Activated T-helper 17 cell treated with anti-CD3 and anti-CD28 coated beads, Interleukin-2, amount 50 U/mL, for 72 hours (primary cell): ENCODE measurements around the gene YIPF3. TPM values are rescaled to one million over a fixed set of nuclear protein-coding genes. Genes with fewer than 3 reads are reported as not detected.

Experiments
- ATAC-seq: fragments of 150-1000 bp; cut with Tn5 transposase; replicated peaks from 2 replicates; pipeline ENCODE4 v1.10.0; 2021; ENCODE audit warnings: mild to moderate bottlenecking, moderate library complexity
- H3K27ac Mint-ChIP-seq: one replicate; pipeline ENCODE4 v1.8.0; 2022; ENCODE audit warnings: mixed read lengths
- H3K27me3 Mint-ChIP-seq: one replicate; pipeline ENCODE4 v1.8.0; 2022; ENCODE audit warnings: mixed read lengths
- H3K36me3 Mint-ChIP-seq: one replicate; pipeline ENCODE4 v1.8.0; 2022; ENCODE audit warnings: low read depth, mild to moderate bottlenecking, mixed read lengths
- H3K4me1 Mint-ChIP-seq: one replicate; pipeline ENCODE4 v1.8.0; 2022; ENCODE audit warnings: mixed read lengths
- H3K4me3 Mint-ChIP-seq: one replicate; pipeline ENCODE4 v1.8.0; 2022; ENCODE audit warnings: mild to moderate bottlenecking, mixed read lengths
- H3K9me3 Mint-ChIP-seq: one replicate; pipeline ENCODE4 v1.8.0; 2022; ENCODE audit warnings: mixed read lengths
- total RNA-seq, 2 donors: library from RNA; stranded (reverse); gene quantifications; one replicate each; pipeline ENCODE4 v1.2.3, GENCODE V29; 2022

YIPF3 gene
- total RNA-seq, 2 donors from 2014 or later, result 51.5 to 66.7 TPM

DNA sequence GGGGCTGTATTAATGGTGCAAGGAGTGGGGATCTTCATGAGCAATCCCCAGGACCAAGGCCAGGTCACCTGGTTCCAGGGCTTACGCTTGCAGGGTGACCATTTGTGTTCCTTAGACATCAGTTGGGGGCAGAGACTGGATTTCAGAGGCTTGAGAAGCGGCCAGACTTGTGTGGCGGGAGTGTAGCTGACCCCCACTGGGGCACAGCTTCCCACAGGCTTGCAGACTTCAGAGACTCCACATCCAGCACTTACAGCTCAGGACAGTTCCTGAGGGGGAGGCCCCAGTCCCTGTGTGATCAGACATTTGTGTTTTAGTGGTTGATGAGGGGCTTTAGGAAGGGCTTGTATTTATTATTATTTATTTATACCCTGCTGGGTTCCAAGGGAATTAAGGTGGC, 24.1 kb downstream of the YIPF3 start:
- Mint-ChIP-seq H3K4me1 (peaks cover 20% of the 10 kb centered on the region), H3K27me3 (no peaks in the 10 kb centered on the region), H3K36me3 (peaks cover 13% of the 10 kb centered on the region), H3K9me3 (no peaks in the 10 kb centered on the region), H3K27ac (peak overlapping the region; percentile 56), H3K4me3 (no peak overlapping the region)
- ATAC-seq, result no peak

- Mint-ChIP-seq H3K36me3 (peaks cover 13% of the 10 kb centered on the region), H3K4me3 (no peak overlapping the region), H3K4me1 (peaks cover 20% of the 10 kb centered on the region), H3K27ac (peak overlapping the region; percentile 56), H3K9me3 (no peaks in the 10 kb centered on the region), H3K27me3 (no peaks in the 10 kb centered on the region)
- no peak for ATAC-seq
Measured at GRCh38 chr6:43491750-43492661, 24.7 kb downstream of the YIPF3 start.

DNA sequence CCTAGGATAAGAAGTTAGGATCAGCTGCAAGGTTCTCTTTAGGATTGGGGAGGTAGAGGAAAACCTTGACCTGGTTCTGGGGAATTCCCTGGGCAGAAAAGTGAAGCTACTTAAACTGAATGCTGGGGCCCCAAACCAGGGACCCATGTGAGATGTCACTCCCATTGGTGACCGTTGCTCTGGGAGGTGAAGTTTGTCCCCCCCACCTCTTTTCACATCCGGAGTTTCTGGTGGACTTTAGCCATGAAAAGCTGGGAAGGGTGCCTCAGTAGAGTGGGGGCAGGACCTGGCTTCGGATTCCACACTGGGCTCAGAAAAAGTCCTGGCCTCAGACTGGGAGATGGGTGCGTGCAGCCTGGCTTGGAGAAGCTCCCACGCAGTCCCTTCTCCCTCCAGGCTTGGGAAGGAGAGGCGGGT, 26.2 kb downstream of the YIPF3 start:
- H3K4me3 Mint-ChIP-seq, result no peak overlapping the region
- H3K27me3 Mint-ChIP-seq, result no peaks in the 10 kb centered on the region
- H3K27ac Mint-ChIP-seq, result no peak overlapping the region
- H3K36me3 Mint-ChIP-seq, result peaks cover 20% of the 10 kb centered on the region
- no peak for ATAC-seq
- peaks cover 23% of the 10 kb centered on the region for H3K4me1 Mint-ChIP-seq
- H3K9me3 Mint-ChIP-seq, result no peaks in the 10 kb centered on the region

- Mint-ChIP-seq H3K4me1 (peaks cover 18% of the 10 kb centered on the region), H3K27ac (peak overlapping the region; percentile 62), H3K36me3 (peaks cover 20% of the 10 kb centered on the region), H3K27me3 (no peaks in the 10 kb centered on the region), H3K4me3 (no peak overlapping the region), H3K9me3 (no peaks in the 10 kb centered on the region)
- ATAC-seq, result no peak
Measured at GRCh38 chr6:43489277-43490072, 27.3 kb downstream of the YIPF3 start.

- H3K27ac Mint-ChIP-seq, result peak overlapping the region; percentile 62
- H3K4me1 Mint-ChIP-seq, result peaks cover 13% of the 10 kb centered on the region
- peaks cover 20% of the 10 kb centered on the region for H3K36me3 Mint-ChIP-seq
- H3K27me3 Mint-ChIP-seq, result no peaks in the 10 kb centered on the region
- no peak overlapping the region for H3K4me3 Mint-ChIP-seq
- H3K9me3 Mint-ChIP-seq, result no peaks in the 10 kb centered on the region
- ATAC-seq, result no peak
Measured at GRCh38 chr6:43488667-43489276, 28.0 kb downstream of the YIPF3 start.

DNA sequence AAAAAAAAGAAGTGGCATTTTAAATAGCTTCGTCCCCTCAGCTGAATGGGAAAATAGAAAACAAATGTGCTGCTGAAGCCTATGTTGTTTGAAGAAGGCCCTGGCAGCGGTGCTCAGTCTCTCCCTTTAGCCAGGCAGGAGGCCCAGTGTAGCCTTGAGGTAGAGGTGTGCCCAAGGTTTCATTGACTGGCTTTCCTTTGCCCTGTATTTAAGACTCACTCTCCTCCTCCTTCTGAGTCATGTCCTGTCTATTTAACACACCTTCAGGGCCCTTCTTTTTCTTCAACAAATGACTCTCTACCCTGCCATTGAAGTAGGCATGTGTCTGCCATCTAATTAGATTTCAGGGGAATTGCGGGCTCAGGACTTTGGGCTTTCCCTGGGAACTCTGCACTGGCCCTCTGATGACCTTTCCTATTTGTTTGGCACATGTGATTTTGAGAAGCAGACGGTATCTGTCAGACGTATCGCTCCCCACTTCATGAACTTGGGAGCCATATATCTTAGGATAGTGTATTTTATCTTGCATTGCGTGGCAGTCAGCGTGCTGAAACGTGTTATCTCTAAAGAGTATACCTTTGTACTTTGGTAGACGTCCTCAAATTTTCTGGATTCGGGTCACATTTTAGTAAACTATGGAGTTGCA, 35.0 kb downstream of the YIPF3 start:
- Mint-ChIP-seq H3K27me3 (no peaks in the 10 kb centered on the region), H3K4me3 (no peak overlapping the region), H3K9me3 (no peaks in the 10 kb centered on the region), H3K36me3 (peaks cover 34% of the 10 kb centered on the region), H3K4me1 (peaks cover 38% of the 10 kb centered on the region), H3K27ac (peak overlapping the region; percentile 62)
- ATAC-seq, result no peak

- Mint-ChIP-seq H3K4me3 (no peak overlapping the region), H3K4me1 (peaks cover 38% of the 10 kb centered on the region), H3K27ac (no peak overlapping the region), H3K27me3 (no peaks in the 10 kb centered on the region), H3K36me3 (peaks cover 29% of the 10 kb centered on the region), H3K9me3 (no peaks in the 10 kb centered on the region)
- ATAC-seq, result no peak
Measured at GRCh38 chr6:43481075-43481474, 35.7 kb downstream of the YIPF3 start.

GRCh38 chr6:43478008-43478372, 38.7 kb downstream of the YIPF3 start:
- no peak for ATAC-seq
- no peaks in the 10 kb centered on the region for H3K27me3 Mint-ChIP-seq
- peak overlapping the region; percentile 89 for H3K4me3 Mint-ChIP-seq
- H3K4me1 Mint-ChIP-seq, result peaks cover 33% of the 10 kb centered on the region
- H3K27ac Mint-ChIP-seq, result peak overlapping the region; percentile 95
- peaks cover 29% of the 10 kb centered on the region for H3K36me3 Mint-ChIP-seq
- H3K9me3 Mint-ChIP-seq, result no peaks in the 10 kb centered on the region

DNA sequence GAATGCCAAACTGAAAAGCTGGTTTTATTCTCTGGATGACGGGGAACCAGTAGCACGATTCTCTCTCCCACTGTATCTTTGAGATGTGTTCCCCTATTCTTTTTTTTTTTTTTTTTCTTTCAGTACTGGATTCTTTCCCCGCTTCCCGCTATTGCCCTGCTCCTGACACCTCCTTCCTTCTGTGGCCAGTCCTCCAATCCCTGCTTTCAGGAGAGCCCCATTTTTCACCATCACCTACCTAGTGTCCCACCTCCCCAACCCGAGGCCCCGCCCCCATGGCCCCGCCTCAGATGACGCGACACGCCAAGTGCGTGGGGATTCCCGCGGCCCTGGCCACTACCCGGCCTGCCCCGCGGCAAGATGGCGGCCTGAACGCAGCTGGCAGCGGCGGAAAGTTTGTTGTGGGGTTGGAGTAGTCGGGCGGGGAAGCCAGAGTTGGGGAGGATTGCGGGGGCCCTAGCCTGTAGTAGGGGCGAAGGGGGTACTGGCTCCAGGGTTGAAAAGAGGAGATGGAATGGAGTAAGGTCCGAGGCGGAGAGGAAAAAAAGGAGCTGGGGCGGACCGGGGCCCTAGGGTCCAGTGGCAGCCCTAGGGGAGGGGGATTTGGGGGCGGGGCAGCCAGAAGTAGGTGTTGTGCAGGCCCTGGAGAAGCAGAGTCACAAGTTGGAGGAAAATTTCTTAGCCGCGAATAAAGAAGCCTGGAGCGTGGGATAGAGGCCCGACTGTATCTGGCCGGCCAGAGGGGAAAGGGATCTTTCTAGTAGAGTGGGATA, 39.3 kb downstream of the YIPF3 start, which contains the start of gene TJAP1:
Gene TJAP1, plus strand, starts transcription at position 336 of the 773 bp plus-strand sequence. CDS start 21,432 bp downstream, outside the sequence.
- Mint-ChIP-seq H3K4me1 (peaks cover 31% of the 10 kb centered on the region), H3K4me3 (peak within 1 kb of the TSS; percentile 89), H3K36me3 (peaks cover 29% of the 10 kb centered on the region), H3K27me3 (no peaks in the 10 kb centered on the region), H3K27ac (peak within 1 kb of the TSS; percentile 95), H3K9me3 (no peaks in the 10 kb centered on the region)
- peak; percentile 100 for ATAC-seq

GRCh38 chr6:43476746-43477145, 40.0 kb downstream of the YIPF3 start:
- Mint-ChIP-seq H3K27ac (peak overlapping the region; percentile 95), H3K4me3 (peak overlapping the region; percentile 89), H3K9me3 (no peaks in the 10 kb centered on the region), H3K4me1 (peaks cover 24% of the 10 kb centered on the region), H3K27me3 (no peaks in the 10 kb centered on the region), H3K36me3 (peaks cover 24% of the 10 kb centered on the region)
- no peak for ATAC-seq

DNA sequence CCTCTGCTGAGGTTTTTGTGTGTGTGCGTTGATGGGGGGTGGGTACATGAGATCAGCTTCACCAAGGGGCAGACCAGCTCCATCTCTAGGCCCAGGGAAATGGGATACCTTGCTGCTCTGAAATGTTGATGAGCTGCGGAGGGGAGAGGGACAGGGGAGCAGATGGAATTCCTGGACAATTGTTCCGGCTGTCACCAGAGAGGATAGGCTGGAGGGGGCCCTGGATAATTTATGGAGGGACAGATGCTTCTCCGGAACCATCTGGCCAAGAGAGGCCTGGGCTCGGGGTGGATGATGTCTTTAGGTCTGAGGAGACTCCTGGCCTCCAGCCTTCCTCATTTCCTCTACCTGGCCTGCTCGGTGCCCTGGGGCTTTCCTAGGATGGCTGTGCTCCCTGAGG, 41.2 kb downstream of the YIPF3 start:
- Mint-ChIP-seq H3K27ac (no peak overlapping the region), H3K27me3 (no peaks in the 10 kb centered on the region), H3K4me1 (peaks cover 22% of the 10 kb centered on the region), H3K9me3 (no peaks in the 10 kb centered on the region), H3K4me3 (no peak overlapping the region), H3K36me3 (peaks cover 15% of the 10 kb centered on the region)
- ATAC-seq, result no peak

DNA sequence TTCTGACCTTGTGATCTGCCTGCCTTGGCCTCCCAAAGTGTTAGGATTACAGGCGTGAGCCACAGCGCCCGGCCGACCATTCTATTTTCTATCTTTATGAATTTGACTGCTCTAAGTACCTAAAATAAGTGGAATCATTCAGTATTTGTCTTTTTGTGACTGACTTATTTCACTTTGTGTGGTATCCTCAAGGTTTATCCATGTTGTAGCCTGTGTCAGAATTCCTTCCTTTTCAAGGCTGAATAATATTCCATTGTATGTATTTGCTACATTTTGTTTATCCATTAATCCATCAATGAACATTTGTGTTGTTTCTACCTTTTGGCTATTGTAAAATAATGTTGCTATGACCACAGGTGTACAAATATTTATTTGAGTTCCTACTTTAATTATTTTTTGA, 44.2 kb downstream of the YIPF3 start:
- Mint-ChIP-seq H3K27ac (no peak overlapping the region), H3K9me3 (no peaks in the 10 kb centered on the region), H3K4me3 (no peak overlapping the region), H3K27me3 (peaks cover 3% of the 10 kb centered on the region), H3K36me3 (peaks cover 3% of the 10 kb centered on the region), H3K4me1 (peaks cover 8% of the 10 kb centered on the region)
- ATAC-seq, result no peak

DNA sequence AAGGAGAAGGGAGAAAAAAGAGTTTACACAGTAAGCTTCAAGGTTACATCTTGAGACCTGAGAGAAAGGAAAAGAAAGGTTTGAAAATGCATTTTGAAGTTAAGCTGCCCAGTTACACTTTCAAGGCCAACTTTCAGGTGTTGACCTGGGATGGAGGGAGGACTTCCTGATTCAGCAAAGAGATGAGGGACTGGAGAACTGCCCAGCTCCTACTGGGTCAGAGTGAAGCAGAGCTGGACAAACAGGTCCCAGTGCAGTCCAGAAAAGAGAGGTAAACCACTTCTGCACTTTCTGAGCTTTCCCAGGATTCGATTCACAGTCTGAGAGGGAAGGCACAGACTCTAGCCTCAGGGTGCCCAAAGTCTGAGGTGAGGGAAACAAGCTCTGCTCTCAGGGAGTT, 45.3 kb downstream of the YIPF3 start:
- peaks cover 7% of the 10 kb centered on the region for H3K27me3 Mint-ChIP-seq
- H3K4me1 Mint-ChIP-seq, result no peaks in the 10 kb centered on the region
- H3K9me3 Mint-ChIP-seq, result no peaks in the 10 kb centered on the region
- no peak for ATAC-seq
- H3K36me3 Mint-ChIP-seq, result no peaks in the 10 kb centered on the region
- H3K27ac Mint-ChIP-seq, result no peak overlapping the region
- H3K4me3 Mint-ChIP-seq, result no peak overlapping the region
